GM18909 (cell line): Measurements from ENCODE around the gene SLC8A1.
A peak's percentile ranks its signal among the peaks of the same experiment; 100 is the strongest.

Experiments
- ATAC-seq: cut with Tn5 transposase; IDR thresholded peaks from one replicate; pipeline ENCODE4 v1.9.1; 2021; ENCODE audit warnings: mild to moderate bottlenecking; ENCODE audit not compliant: unreplicated experiment, poor library complexity

The SLC8A1 gene

GRCh38 chr2:40451918-40452605 lies at the start of gene SLC8A1:
Gene SLC8A1 (minus strand): TSS chr2:40452090.
- peak; percentile 37 for ATAC-seq

- ATAC-seq: no peak
Observed at GRCh38 chr2:40499437-40499836, 47.5 kb upstream of the SLC8A1 start.

DNA sequence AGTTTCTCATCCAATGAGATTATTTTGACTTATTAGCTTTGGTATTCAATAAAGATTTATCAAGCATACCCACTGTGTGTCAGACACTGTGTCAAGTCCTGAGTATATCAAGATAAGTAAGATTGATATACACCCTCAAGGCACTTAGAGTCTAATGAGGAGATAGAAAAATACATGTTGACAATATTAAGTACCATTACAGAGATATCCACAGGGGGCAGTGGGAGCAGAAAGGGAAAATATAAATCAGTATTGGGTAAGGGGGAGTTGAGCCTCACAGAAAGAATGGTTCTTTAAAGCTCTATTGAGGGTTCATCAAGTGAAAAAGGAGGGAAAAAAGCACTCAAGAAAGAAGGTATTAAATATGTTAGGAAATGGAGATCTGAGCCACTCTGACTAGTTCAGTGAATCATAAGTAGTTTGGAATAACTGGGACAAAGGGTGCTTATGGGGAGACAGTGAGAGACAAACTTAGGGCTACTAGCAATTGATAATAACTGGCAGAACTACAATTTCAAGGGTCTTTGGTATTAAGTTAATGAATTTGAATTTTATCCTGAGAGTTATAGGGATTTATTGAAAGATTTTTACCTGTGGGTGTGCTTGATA lies 45.5 kb upstream of the SLC8A1 start:
- no peak for ATAC-seq

- ATAC-seq: no peak
Observed at GRCh38 chr2:40489678-40489960, 37.7 kb upstream of the SLC8A1 start.

GRCh38 chr2:40488927-40489677 lies 37.2 kb upstream of the SLC8A1 start:
- no peak for ATAC-seq

- ATAC-seq: no peak
Observed at GRCh38 chr2:40488101-40488601, 36.3 kb upstream of the SLC8A1 start.

DNA sequence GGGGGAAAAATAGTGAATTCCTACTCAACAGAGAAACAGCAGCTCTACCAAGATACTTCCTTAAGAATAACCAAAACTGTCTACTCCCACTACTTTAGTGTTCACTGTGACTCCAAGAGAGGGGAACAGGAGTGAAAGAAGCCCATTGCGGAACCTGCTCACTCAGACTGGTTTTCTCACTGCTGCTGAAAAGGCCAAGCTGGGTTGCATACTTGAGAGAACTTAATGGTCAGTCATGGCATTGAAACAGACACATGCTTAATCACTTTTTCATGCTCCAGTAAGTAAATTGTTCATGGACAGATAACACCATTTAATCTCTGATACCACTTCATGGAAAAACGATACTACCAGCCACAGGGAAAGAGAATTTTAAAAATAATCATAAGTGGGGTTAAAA lies 35.7 kb upstream of the SLC8A1 start:
- no peak for ATAC-seq

DNA sequence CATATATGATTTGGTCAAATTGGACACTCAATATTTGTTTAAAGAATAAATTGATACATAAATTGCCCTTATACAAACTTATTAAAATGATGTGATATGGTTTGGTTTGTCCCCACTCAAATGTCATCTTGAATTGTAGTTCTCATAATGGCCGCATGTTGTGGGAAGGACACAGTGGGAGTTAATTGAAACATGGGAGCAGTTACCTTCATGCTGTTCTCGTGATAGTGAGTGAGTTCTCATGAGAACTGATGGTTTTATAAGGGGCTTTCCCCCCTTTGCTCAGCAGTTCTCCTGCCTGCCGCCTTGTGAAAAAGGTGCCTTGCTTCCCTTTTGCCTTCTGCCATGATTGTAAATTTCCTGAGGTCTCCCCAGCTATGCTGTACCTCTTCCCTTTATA lies 34.0 kb upstream of the SLC8A1 start:
- ATAC-seq: no peak

DNA sequence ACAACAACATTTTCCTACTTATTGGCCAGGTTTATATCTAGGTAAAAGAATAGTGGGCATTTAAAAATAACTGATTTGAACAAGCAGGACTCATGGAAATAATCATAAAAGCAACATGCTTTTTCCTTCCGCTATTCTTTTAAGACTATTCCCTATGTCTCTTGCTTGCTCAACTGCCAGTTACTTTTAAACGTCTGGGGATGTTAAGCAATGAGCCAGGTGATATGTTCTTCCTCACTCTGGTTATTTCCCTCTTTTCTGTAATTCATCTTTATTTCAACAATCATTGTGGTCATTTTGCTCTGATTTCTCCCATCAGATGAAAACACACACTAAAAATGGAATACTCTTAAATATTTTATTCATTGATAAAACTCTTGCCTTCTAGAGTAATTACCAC lies 33.4 kb upstream of the SLC8A1 start:
- no peak for ATAC-seq

DNA sequence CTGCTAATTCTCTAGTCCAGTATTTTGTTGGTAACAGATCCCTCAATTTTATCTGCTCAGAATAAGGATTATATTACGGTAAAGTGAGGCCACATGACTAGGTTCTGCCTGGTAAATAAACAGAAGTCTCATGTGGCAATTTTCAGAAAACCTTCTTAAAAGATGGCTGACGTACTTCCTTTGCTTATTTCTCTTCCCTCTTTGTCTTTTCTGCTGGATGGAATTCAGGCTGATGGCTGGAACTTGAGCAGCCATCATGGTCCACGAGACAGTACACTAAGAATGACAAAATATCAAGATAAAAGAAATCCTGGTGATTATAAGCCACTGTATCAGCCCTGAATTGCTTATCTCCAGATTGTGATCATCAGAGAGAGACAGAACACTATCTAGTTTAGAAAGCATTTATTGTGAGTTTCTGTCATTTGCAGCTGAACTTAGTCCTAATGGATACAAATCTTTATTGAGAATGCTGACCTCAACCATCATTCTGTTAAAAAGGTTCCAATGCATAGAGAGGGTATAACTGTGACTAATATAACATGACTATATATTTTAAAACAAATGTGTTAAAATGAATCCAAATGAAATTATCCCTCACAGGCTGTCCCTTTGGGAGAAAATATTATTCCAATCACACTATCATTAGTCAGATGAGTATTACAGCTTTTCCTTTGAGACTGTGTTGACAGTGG lies 31.8 kb upstream of the SLC8A1 start:
- ATAC-seq: no peak

DNA sequence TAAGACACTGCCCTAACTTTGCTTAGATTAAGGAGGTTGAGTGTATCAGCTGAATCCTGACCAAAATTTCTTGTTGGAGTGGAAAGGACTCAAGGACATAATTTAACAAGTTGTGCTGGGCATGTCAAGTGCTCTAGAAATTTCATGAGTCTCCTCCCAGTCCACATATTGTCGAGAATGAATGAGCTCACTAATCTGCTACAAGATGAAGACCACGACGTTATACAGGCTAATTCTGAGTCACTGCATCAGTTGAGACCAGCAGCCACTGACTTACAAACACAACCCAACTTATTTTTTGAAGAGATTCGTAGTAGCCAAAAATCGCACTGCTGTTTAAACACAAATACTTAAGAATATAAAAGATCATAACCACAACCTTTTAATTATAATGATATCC lies 28.7 kb upstream of the SLC8A1 start:
- no peak for ATAC-seq

DNA sequence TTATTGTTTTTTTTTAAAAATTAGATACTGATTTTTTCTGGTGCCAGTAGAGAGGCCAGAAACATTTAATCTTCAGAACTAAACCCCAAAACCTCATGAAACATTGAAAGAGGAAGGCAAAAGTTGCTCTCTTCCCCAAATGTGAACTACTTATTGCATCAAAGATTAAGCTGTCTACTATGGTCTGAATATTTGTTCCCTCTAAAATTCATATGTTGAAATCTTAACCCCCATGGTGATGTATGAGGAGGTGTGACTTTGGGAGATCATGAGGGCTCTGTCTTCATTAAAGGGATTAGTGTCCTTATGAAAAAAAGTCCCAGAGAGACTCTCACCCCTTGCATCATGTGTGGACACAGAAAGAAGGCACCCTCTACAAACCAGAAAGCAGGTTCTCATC lies 28.2 kb upstream of the SLC8A1 start:
- ATAC-seq: no peak

- no peak for ATAC-seq
Observed at GRCh38 chr2:40477361-40477760, 25.5 kb upstream of the SLC8A1 start.

DNA sequence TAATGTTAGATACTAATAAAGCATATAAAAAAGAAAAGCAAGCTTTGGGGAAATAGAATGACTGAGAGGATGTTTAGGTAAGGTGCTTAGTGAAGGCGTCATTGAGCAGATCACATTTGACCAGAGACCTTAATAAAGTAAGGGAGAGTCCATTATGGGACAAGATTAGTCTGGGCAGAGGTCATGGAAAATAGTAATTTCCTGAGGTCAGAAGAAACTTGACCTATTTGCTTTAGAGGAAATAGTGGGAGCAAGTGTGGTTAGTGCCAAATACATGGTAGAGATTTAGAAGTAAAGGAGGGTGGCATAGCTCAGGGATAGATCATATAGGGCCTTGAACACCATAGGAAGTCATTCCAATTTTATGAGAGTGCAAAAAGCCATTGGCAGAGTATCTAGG lies 24.5 kb upstream of the SLC8A1 start:
- no peak for ATAC-seq

- ATAC-seq: no peak
Observed at GRCh38 chr2:40474306-40474705, 22.4 kb upstream of the SLC8A1 start.

DNA sequence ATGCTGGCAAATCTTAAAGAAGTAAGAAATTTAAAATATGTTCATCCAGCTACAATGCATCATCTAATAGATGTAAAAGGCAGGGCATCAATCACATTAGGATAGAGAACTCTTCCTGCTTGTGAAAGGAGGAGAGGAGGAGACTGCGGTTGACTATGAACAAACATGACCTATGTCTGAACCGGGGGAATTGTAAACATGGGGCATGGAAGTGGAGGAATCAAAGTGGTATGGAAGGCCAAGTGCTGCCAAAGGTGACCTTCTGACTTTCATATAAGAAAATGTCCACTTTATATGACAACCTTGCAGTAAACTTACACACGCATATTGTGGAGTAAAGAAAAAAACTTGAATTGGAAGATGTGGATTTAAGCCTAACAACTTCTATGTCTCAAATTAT lies 20.0 kb upstream of the SLC8A1 start:
- ATAC-seq: no peak

- no peak for ATAC-seq
Observed at GRCh38 chr2:40470822-40471813, 19.2 kb upstream of the SLC8A1 start.

GRCh38 chr2:40466935-40467572 lies 15.2 kb upstream of the SLC8A1 start:
- no peak for ATAC-seq

DNA sequence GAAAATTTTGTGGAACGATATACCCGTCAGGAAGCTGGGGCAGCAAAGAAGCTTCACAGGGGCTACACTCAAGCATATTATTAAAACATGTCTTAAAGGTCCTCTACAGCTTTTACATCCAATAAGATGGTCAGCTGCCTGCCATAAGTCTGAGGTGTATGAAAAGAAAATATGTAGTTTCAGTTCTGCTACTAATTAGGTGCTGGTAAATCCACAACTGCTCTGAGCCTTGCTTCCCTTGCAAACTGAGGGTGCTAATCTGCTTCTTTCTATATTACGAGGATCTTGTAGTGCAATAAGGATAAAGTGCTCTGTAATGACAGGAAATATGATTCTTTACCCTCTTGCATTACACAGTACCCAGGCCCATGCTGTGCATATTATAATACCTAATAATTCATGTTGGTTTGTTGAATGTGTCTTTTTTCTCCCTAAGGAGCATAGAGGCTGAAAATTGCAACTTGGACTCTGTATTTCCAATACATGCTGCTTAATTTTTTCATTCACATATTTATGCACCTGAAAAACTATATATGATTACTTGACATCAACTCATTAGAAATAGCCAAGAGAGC lies 14.5 kb upstream of the SLC8A1 start:
- no peak for ATAC-seq
